GM10266 (cell line): Measurements from ENCODE around the gene TSPO.

Source experiments
- DNase-seq: peaks from one replicate; pipeline ENCODE4 v3.0.0; 2012; ENCODE audit errors: extremely low spot score
- TF ChIP-seq, protein P1 (sequence below): IDR thresholded peaks from 2 replicates; pipeline ENCODE4 v1.5.1; 2012; ENCODE audit warnings: mild to moderate bottlenecking, low read depth; ENCODE audit not compliant: control insufficient read depth, insufficient read depth; ENCODE audit errors: missing control alignments

Gene TSPO

GRCh38 chr22:43160497-43161126 lies 9.3 kb downstream of the TSPO start:
- DNase-seq: no peak
- TF ChIP-seq, protein P1, sequence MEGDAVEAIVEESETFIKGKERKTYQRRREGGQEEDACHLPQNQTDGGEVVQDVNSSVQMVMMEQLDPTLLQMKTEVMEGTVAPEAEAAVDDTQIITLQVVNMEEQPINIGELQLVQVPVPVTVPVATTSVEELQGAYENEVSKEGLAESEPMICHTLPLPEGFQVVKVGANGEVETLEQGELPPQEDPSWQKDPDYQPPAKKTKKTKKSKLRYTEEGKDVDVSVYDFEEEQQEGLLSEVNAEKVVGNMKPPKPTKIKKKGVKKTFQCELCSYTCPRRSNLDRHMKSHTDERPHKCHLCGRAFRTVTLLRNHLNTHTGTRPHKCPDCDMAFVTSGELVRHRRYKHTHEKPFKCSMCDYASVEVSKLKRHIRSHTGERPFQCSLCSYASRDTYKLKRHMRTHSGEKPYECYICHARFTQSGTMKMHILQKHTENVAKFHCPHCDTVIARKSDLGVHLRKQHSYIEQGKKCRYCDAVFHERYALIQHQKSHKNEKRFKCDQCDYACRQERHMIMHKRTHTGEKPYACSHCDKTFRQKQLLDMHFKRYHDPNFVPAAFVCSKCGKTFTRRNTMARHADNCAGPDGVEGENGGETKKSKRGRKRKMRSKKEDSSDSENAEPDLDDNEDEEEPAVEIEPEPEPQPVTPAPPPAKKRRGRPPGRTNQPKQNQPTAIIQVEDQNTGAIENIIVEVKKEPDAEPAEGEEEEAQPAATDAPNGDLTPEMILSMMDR: no peak

GRCh38 chr22:43162412-43163150 lies 11.2 kb downstream of the TSPO start:
- TF ChIP-seq, protein P1: no peak

GRCh38 chr22:43163241-43163795 lies 12.0 kb downstream of the TSPO start:
- TF ChIP-seq, protein P1: no peak
- DNase-seq: no peak

More at GRCh38 chr22:43162412-43163150, 11.2 kb downstream of the TSPO start:
- DNase-seq: no peak

GRCh38 chr22:43164636-43165035 lies 13.3 kb downstream of the TSPO start:
- TF ChIP-seq, protein P1: no peak
- no peak for DNase-seq

DNA sequence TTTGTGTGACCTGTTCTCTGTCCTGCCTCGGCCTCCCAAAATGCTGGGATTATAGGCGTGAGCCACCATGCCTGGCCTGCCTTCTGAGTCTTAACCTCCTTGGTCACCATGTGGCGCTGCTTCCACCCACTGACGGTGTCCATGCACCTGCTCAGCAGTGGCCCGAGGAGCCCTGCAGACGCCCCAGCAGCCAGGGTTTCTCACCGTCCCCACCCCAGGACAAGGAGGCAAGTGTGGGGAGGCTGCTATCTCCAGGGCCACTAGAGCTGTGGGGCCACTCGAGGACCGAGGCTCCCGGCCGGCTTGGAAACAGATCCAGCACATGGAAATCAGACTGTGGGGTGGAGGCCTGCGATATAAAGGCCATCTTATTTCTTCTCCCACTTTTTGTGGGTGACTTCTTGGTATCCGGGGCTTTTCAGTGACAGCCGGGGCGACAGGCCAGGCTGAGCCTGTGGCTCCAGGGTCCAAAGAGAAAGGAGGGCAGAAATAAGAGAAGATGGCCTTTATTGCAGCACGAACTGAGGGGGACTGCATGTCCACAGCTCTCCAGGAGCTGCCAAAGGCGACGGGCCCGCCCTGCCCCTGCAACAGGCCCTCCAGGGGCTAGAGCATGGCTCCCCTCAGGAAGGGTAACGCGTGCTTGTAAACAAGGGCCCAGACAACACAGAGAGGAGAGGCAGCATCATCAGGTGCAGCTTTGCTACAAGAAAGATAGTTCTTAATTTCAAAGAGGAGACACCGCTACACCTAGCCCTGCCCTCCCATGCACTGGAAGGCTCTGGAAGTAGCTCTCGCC lies 15.0 kb downstream of the TSPO start:
- TF ChIP-seq, protein P1: no peak
- DNase-seq: no peak

DNA sequence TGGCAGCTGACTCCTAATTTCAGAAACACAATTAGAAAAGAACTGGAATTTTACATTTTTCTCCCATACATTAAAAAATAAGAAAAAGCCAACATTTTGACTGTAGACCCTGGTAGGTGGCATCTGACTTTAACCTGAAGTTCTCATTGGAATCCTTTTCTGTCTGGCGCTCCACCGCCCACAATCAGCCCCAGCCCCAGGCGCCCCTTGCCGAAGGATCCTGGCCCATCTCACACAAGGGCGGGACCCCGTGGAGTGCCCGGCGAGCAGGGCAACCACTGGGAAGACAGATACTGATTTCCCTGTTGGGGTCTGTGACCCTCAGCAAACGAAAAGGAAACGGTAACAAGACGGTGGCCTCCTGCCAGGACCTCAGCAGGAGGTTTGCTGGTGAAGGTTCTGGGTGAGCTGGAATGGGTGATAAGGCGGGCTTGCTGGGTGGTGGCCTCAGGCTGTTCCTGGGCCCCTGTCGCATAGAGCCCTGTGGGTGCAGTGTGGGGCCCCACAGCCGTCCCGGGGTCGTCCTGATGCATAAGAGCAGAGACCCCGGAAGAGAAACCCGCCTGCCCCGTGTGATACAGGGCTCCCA lies 15.7 kb downstream of the TSPO start:
- TF ChIP-seq, protein P1: no peak
- no peak for DNase-seq
